Endothelial cell of umbilical vein (primary cell): ENCODE measurements around the gene FAR1. TPM values are rescaled to one million over a fixed set of nuclear protein-coding genes. Genes with fewer than 3 reads are reported as not detected.

Source experiments
- BruUV-seq: library from RNA; stranded (reverse); fragments of 400-500 nt; replicated peaks from 2 replicates; lab custom pipeline; 2021; lab: Mats Ljungman, UMichigan
- CTCF ChIA-PET: fragments of 300-600, 350-600 bp; sonication (Branson Sonifier 250); formaldehyde crosslinking; loops from one replicate; lab custom pipeline; 2021; ENCODE audit warnings: antibody characterized with exemption, inconsistent platforms; lab: Charles Lee
- POLR2A ChIA-PET: fragments of 300-600, 350-600 bp; sonication (Branson Sonifier 250); formaldehyde crosslinking; loops from one replicate; lab custom pipeline; 2021; ENCODE audit warnings: antibody characterized with exemption, inconsistent platforms; lab: Charles Lee
- DNase-seq: peaks from one replicate; pipeline ENCODE4 v3.0.0-alpha.2; 2011; ENCODE audit warnings: low read depth, low spot score
- FAIRE-seq: peaks from 2 replicates; lab custom pipeline; 2011; peaks lifted over from hg19 to GRCh38; lab: Jason Lieb, UNC
- H2AFZ ChIP-seq: 2 replicates; pipeline ENCODE4 v1.6.0; 2012; ENCODE audit warnings: low read depth, low read length, control low read depth, inconsistent platforms
- H3K27ac ChIP-seq: 2 replicates; pipeline ENCODE4 v1.5.1; 2011; ENCODE audit warnings: low read depth, mild to moderate bottlenecking, control low read depth, low read length, moderate library complexity; ENCODE audit not compliant: insufficient read depth
- H3K27me3 ChIP-seq, 2 experiments: 2 replicates each; pipeline versions ENCODE4 v1.6.0 to v1.6.1; 2011; ENCODE audit warnings: low read length in 2 of 2, mixed read lengths in 1 of 2; ENCODE audit not compliant: control insufficient read depth in 2 of 2, insufficient read depth in 2 of 2
- H3K36me3 ChIP-seq, 2 experiments: 2 replicates in 1 of 2; 3 replicates in 1 of 2; pipeline ENCODE4 v1.5.1; 2011; ENCODE audit warnings: low read length in 2 of 2, mild to moderate bottlenecking in 1 of 2, moderate library complexity in 1 of 2; ENCODE audit not compliant: control insufficient read depth in 2 of 2, insufficient read depth in 2 of 2; ENCODE audit errors: extremely low read depth in 1 of 2
- H3K4me1 ChIP-seq: 3 replicates; pipeline ENCODE4 v1.5.1; 2011; ENCODE audit warnings: mild to moderate bottlenecking, low read length; ENCODE audit not compliant: control insufficient read depth, insufficient read depth; ENCODE audit errors: extremely low read depth
- H3K4me2 ChIP-seq: 2 replicates; pipeline ENCODE4 v1.6.1; 2011; ENCODE audit warnings: low read length, control low read depth, mixed read lengths; ENCODE audit not compliant: insufficient read depth
- H3K4me3 ChIP-seq, 3 experiments: fragments of 200-600 bp in 1 of 3; sonication (generic), shearing (Covaris generic) in 1 of 3; replicated peaks in 1 of 3; 2 replicates each; pipeline ENCODE4 v1.5.1; 2011 to 2016; ENCODE audit warnings: control low read depth in 3 of 3, low read length in 3 of 3, mild to moderate bottlenecking in 2 of 3, inconsistent platforms in 1 of 3, low read depth in 1 of 3, moderate library complexity in 1 of 3; ENCODE audit not compliant: insufficient read depth in 1 of 3
- H3K79me2 ChIP-seq: 2 replicates; pipeline ENCODE4 v1.6.0; 2012; ENCODE audit warnings: low read length, inconsistent platforms; ENCODE audit not compliant: control insufficient read depth, insufficient read depth
- H3K9ac ChIP-seq: replicated peaks from 2 replicates; pipeline ENCODE3; 2011; ENCODE audit warnings: low read length, control low read depth; ENCODE audit not compliant: insufficient read depth; ENCODE audit errors: extremely low read depth
- H3K9me1 ChIP-seq: replicated peaks from 3 replicates; pipeline ENCODE4 v1.6.0; 2011; ENCODE audit warnings: mild to moderate bottlenecking, low read length; ENCODE audit not compliant: control insufficient read depth, insufficient read depth; ENCODE audit errors: extremely low read depth
- H3K9me3 ChIP-seq: replicated peaks from 2 replicates; pipeline ENCODE4 v1.5.1; 2012; ENCODE audit warnings: low read length, inconsistent platforms; ENCODE audit not compliant: control insufficient read depth, insufficient read depth
- H4K20me1 ChIP-seq: replicated peaks from 2 replicates; pipeline ENCODE3; 2011; ENCODE audit warnings: mild to moderate bottlenecking, low read length; ENCODE audit not compliant: control insufficient read depth, insufficient read depth; ENCODE audit errors: extremely low read depth
- EZH2 ChIP-seq: IDR thresholded peaks from 2 replicates; pipeline ENCODE4 v1.6.1; 2012; ENCODE audit warnings: borderline replicate concordance, low read depth, mild to moderate bottlenecking, moderate library complexity, low read length, inconsistent platforms; ENCODE audit not compliant: severe bottlenecking
- FOS ChIP-seq: IDR thresholded peaks from 2 replicates; pipeline ENCODE4 v1.6.1; 2011; ENCODE audit warnings: mild to moderate bottlenecking, low read length, moderate library complexity, borderline replicate concordance; ENCODE audit not compliant: insufficient read depth
- GATA2 ChIP-seq: IDR thresholded peaks from 2 replicates; pipeline ENCODE4 v1.7.0; 2011; ENCODE audit warnings: low read depth, mild to moderate bottlenecking, moderate library complexity, mixed read lengths, low read length; ENCODE audit not compliant: insufficient read length, insufficient read depth
- JUN ChIP-seq: IDR thresholded peaks from 2 replicates; pipeline ENCODE4 v1.6.1; 2011; ENCODE audit warnings: borderline replicate concordance, low read depth; ENCODE audit not compliant: insufficient read length, insufficient read depth
- MAX ChIP-seq: IDR thresholded peaks from 2 replicates; pipeline ENCODE4 v1.6.1; 2011; ENCODE audit not compliant: insufficient read depth, insufficient read length
- MYC ChIP-seq: IDR thresholded peaks from one replicate; pipeline ENCODE4 v1.6.1; 2011; ENCODE audit warnings: mild to moderate bottlenecking, low read depth, low read length
- POLR2A ChIP-seq: IDR thresholded peaks from 2 replicates; pipeline ENCODE4 v1.6.1; 2012; ENCODE audit warnings: low read depth, mild to moderate bottlenecking, control low read depth, low read length
- POLR2AphosphoS5 ChIP-seq: IDR thresholded peaks from 2 replicates; pipeline ENCODE4 v1.6.1; 2012; ENCODE audit warnings: low read depth, mild to moderate bottlenecking, control low read depth, low read length, moderate library complexity; ENCODE audit not compliant: insufficient read depth
- dilution Hi-C: fragments of 300-500 bp; cut with MboI; formaldehyde crosslinking; loops from one replicate; pipeline ENCODE4 v1.15.0; 2019; ENCODE audit warnings: low sequenced_read_pairs; ENCODE audit not compliant: extremely low pct_ligation_motif_present
- intact Hi-C: fragments of 100-400 bp; cut with micrococcal nuclease; formaldehyde crosslinking; loops from one replicate; pipeline ENCODE4 v1.10.0; 2022
- polyA plus RNA-seq, 4 experiments: library from polyadenylated mRNA; depleted of rRNA in 3 of 4; stranded (reverse) in 3 of 4; unstranded in 1 of 4; fragments of >200 nt; gene quantifications; 2 replicates each; pipeline versions ENCODE4 v1.2.1 to v1.2.3, GENCODE V29; 2011 to 2012; ENCODE audit warnings: missing spikeins in 1 of 4
- total RNA-seq: library from RNA; stranded (reverse); gene quantifications from 2 replicates; pipeline ENCODE4 v1.2.3, GENCODE V29; 2021
- TF ChIP-seq, protein P1 (sequence below), 2 donors: IDR thresholded peaks; 1 replicate in 1 of 2; 2 replicates in 1 of 2; pipeline ENCODE4 v1.5.1; 2011; ENCODE audit warnings: low read length in 2 of 2, mild to moderate bottlenecking in 2 of 2, moderate library complexity in 2 of 2, control low read depth in 1 of 2, inconsistent platforms in 1 of 2, low read depth in 1 of 2; ENCODE audit not compliant: insufficient read depth in 1 of 2; ENCODE audit errors: extremely low read depth in 1 of 2

Gene FAR1
- total and polyA plus RNA-seq, 2 donors (not counting 3 experiments of a cell fraction or from before 2014, with no cell fraction given): 29.5 to 76.4 TPM

- H3K27ac ChIP-seq: no peak overlapping the region
- H3K9ac ChIP-seq: no peak overlapping the region
- no peaks in the 10 kb centered on the region for H3K9me3 ChIP-seq
- H3K36me3 ChIP-seq: peaks cover 5 to 11% of the 10 kb centered on the region in 2 experiments
- dilution Hi-C loops: no loop called here
- H3K79me2 ChIP-seq: peaks cover 5% of the 10 kb centered on the region
- BruUV-seq: no TSS peak
- no peak for FAIRE-seq
- POLR2A ChIA-PET: no interaction called here
- intact Hi-C loops: no loop called here
- no peak overlapping the region for H3K4me3 ChIP-seq
- CTCF ChIA-PET: no interaction called here
- no peaks in the 10 kb centered on the region for H4K20me1 ChIP-seq
- H3K9me1 ChIP-seq: no peaks in the 10 kb centered on the region
- TF ChIP-seq MYC (no peak), POLR2AphosphoS5 (no peak), MAX (no peak), FOS (no peak), EZH2 (no peak), GATA2 (no peak), JUN (no peak), POLR2A (no peak)
- TF ChIP-seq, protein P1, sequence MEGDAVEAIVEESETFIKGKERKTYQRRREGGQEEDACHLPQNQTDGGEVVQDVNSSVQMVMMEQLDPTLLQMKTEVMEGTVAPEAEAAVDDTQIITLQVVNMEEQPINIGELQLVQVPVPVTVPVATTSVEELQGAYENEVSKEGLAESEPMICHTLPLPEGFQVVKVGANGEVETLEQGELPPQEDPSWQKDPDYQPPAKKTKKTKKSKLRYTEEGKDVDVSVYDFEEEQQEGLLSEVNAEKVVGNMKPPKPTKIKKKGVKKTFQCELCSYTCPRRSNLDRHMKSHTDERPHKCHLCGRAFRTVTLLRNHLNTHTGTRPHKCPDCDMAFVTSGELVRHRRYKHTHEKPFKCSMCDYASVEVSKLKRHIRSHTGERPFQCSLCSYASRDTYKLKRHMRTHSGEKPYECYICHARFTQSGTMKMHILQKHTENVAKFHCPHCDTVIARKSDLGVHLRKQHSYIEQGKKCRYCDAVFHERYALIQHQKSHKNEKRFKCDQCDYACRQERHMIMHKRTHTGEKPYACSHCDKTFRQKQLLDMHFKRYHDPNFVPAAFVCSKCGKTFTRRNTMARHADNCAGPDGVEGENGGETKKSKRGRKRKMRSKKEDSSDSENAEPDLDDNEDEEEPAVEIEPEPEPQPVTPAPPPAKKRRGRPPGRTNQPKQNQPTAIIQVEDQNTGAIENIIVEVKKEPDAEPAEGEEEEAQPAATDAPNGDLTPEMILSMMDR (IDR thresholded peaks at IDR 0.05; ENCODE audit: extremely low read depth in 1 of 2, insufficient read depth in 1 of 2, low read depth in 1 of 2, low read length in 2 of 2): no peak
- H2AFZ ChIP-seq: no peak overlapping the region
- DNase-seq: no peak
- H3K4me2 ChIP-seq: no peak overlapping the region
- H3K4me1 ChIP-seq: peaks cover 22% of the 10 kb centered on the region
- H3K27me3 ChIP-seq: no peaks in the 10 kb centered on the region
Observed at GRCh38 chr11:13718394-13718793, 49.9 kb downstream of the FAR1 start.
